Measurements from ENCODE around the gene IFNW1.

- TF ChIP-seq CTCF (IDR thresholded peaks at IDR 0.05) (no peak), EP300 (IDR thresholded peaks at IDR 0.05) (peak in 1 of 2 donors; percentile 30), POLR2A (IDR thresholded peaks at IDR 0.05) (no peak)
Measured at GRCh38 chr9:21153336-21154017, 11.8 kb upstream of the IFNW1 start.

Data from tibial nerve (tissue), 4 donors.